Memory B cell (primary cell): Measurements from ENCODE around the gene PORCN.

Experiments used
- ATAC-seq: fragments of 150-1000 bp; cut with Tn5 transposase; 2 replicates; pipeline ENCODE4 v1.10.0; 2021; ENCODE audit warnings: low read depth, mild to moderate bottlenecking, moderate library complexity
- DNase-seq, 2 donors: peaks; one replicate each; pipeline ENCODE4 v3.0.0; 2022; ENCODE audit warnings: low spot score in 2 of 2
- H3K27ac Mint-ChIP-seq: one replicate; pipeline ENCODE4 v1.8.0; 2022; ENCODE audit warnings: mild to moderate bottlenecking, moderate library complexity, mixed read lengths
- H3K27me3 Mint-ChIP-seq: one replicate; pipeline ENCODE4 v1.8.0; 2022; ENCODE audit warnings: mixed read lengths
- H3K36me3 Mint-ChIP-seq: one replicate; pipeline ENCODE4 v1.8.0; 2022; ENCODE audit warnings: mild to moderate bottlenecking, mixed read lengths
- H3K4me1 Mint-ChIP-seq: one replicate; pipeline ENCODE4 v1.8.0; 2022; ENCODE audit warnings: mixed read lengths
- H3K4me3 Mint-ChIP-seq: one replicate; pipeline ENCODE4 v1.8.0; 2022; ENCODE audit warnings: mild to moderate bottlenecking, moderate library complexity, mixed read lengths
- H3K9me3 Mint-ChIP-seq: one replicate; pipeline ENCODE4 v1.8.0; 2022; ENCODE audit warnings: mixed read lengths

PORCN gene

GRCh38 chrX:48472225-48472624, 36.6 kb upstream of the PORCN start:
- H3K9me3 Mint-ChIP-seq: no peaks in the 10 kb centered on the region
- no peaks in the 10 kb centered on the region for H3K36me3 Mint-ChIP-seq
- no peak for DNase-seq
- peaks cover 22% of the 10 kb centered on the region for H3K4me1 Mint-ChIP-seq
- H3K27ac Mint-ChIP-seq: no peak overlapping the region
- H3K27me3 Mint-ChIP-seq: no peaks in the 10 kb centered on the region
- no peak for ATAC-seq
- H3K4me3 Mint-ChIP-seq: no peak overlapping the region

- no peak overlapping the region for H3K27ac Mint-ChIP-seq
- H3K4me1 Mint-ChIP-seq: peaks cover 22% of the 10 kb centered on the region
- no peaks in the 10 kb centered on the region for H3K36me3 Mint-ChIP-seq
- no peak for DNase-seq
- H3K4me3 Mint-ChIP-seq: no peak overlapping the region
- H3K9me3 Mint-ChIP-seq: no peaks in the 10 kb centered on the region
- ATAC-seq: no peak
- H3K27me3 Mint-ChIP-seq: no peaks in the 10 kb centered on the region
Measured at GRCh38 chrX:48472851-48473703, 35.7 kb upstream of the PORCN start.

GRCh38 chrX:48473704-48473990, 35.1 kb upstream of the PORCN start:
- peaks cover 26% of the 10 kb centered on the region for H3K4me1 Mint-ChIP-seq
- H3K9me3 Mint-ChIP-seq: no peaks in the 10 kb centered on the region
- H3K4me3 Mint-ChIP-seq: no peak overlapping the region
- ATAC-seq (no peak), DNase-seq (no peak)
- peaks cover 3% of the 10 kb centered on the region for H3K36me3 Mint-ChIP-seq
- no peak overlapping the region for H3K27ac Mint-ChIP-seq
- no peaks in the 10 kb centered on the region for H3K27me3 Mint-ChIP-seq

- DNase-seq: no peak
- H3K27me3 Mint-ChIP-seq: no peaks in the 10 kb centered on the region
- H3K4me1 Mint-ChIP-seq: peaks cover 26% of the 10 kb centered on the region
- H3K9me3 Mint-ChIP-seq: no peaks in the 10 kb centered on the region
- H3K27ac Mint-ChIP-seq: no peak overlapping the region
- no peak overlapping the region for H3K4me3 Mint-ChIP-seq
- H3K36me3 Mint-ChIP-seq: peaks cover 4% of the 10 kb centered on the region
- ATAC-seq: no peak
Measured at GRCh38 chrX:48474127-48474526, 34.7 kb upstream of the PORCN start.

- H3K27ac Mint-ChIP-seq: no peak overlapping the region
- H3K9me3 Mint-ChIP-seq: no peaks in the 10 kb centered on the region
- H3K27me3 Mint-ChIP-seq: no peaks in the 10 kb centered on the region
- no peak for DNase-seq
- H3K4me1 Mint-ChIP-seq: peaks cover 23% of the 10 kb centered on the region
- no peak overlapping the region for H3K4me3 Mint-ChIP-seq
- peaks cover 6% of the 10 kb centered on the region for H3K36me3 Mint-ChIP-seq
- no peak for ATAC-seq
Measured at GRCh38 chrX:48474581-48474980, 34.2 kb upstream of the PORCN start.

DNA sequence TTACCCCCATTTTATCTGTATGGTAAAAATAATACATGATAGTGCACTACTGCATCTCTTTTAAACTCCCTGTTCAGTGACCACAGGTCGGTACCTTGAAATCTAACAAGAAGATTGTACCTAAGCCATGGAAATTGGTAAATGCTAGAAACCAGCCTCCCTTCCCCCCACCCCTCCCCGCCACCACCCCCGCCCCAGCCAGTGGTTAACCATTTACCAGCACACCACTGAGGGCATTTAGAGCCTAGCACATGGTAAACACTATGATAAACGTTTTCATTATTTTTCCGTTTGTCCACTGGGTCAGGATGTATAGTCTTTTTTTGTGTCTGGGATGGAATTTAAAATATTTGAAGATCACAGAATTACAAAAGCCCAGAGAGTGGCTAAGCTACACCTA, 33.5 kb upstream of the PORCN start:
- ATAC-seq: no peak
- Mint-ChIP-seq H3K36me3 (peaks cover 8% of the 10 kb centered on the region), H3K4me3 (peak overlapping the region; percentile 83), H3K27ac (peak overlapping the region; percentile 89), H3K9me3 (no peaks in the 10 kb centered on the region), H3K4me1 (peaks cover 22% of the 10 kb centered on the region), H3K27me3 (no peaks in the 10 kb centered on the region)
- no peak for DNase-seq

DNA sequence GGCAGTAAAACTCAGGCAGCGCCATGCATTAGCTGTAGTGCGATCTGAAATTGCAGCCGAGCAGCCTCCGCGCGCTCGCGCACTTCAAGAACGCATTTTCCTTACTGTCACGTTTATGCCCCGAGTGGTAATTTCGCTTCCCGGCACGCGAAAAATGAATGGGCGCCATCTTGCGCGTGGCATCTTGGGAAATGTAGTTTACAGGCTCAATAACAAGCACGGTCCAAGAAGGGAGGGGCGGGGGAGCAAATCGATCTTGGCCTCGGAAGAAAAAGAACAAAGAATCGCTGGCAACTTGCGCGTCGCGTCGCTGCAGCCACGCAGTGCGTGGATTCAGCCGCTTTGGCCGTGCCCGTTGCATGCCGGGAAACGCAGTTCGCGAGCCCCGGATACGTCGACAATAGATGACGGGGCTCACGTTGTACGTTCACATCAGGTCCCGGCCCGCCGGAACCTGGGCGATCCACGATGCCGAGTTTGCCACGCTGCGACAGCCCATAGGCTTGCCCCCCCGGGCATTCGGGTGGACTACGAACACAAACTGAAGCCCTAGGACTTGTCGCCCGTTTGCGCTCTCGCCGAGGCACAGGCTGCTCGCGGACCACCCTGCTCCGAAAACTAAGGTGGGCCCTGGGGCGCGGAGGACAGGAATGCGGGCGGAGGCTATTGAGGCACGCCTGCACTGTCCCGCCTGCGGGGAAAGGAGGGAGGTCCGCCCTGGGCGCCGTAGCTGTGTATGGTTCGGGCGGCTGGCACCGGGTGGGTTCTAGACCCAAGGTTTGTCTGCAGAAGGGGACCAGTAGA, 32.8 kb upstream of the PORCN start, which contains the start of gene FTSJ1:
Gene FTSJ1, plus strand, starts transcription at position 426 of the 804 bp plus-strand sequence. CDS start 1,849 bp downstream, outside the sequence.
- H3K27ac Mint-ChIP-seq: peak within 1 kb of the TSS; percentile 89
- H3K4me1 Mint-ChIP-seq: peaks cover 27% of the 10 kb centered on the region
- H3K4me3 Mint-ChIP-seq: peak within 1 kb of the TSS; percentile 83
- H3K27me3 Mint-ChIP-seq: no peaks in the 10 kb centered on the region
- peaks cover 13% of the 10 kb centered on the region for H3K36me3 Mint-ChIP-seq
- H3K9me3 Mint-ChIP-seq: no peaks in the 10 kb centered on the region
- DNase-seq (peak; percentile 68 to 77), ATAC-seq (peak; percentile 89)

GRCh38 chrX:48476919-48477318, 31.9 kb upstream of the PORCN start:
- DNase-seq (no peak), ATAC-seq (no peak)
- H3K27ac Mint-ChIP-seq: peak overlapping the region; percentile 89
- peaks cover 27% of the 10 kb centered on the region for H3K4me1 Mint-ChIP-seq
- H3K9me3 Mint-ChIP-seq: no peaks in the 10 kb centered on the region
- peaks cover 13% of the 10 kb centered on the region for H3K36me3 Mint-ChIP-seq
- no peaks in the 10 kb centered on the region for H3K27me3 Mint-ChIP-seq
- H3K4me3 Mint-ChIP-seq: peak overlapping the region; percentile 83

GRCh38 chrX:48477960-48478755, 30.6 kb upstream of the PORCN start:
- Mint-ChIP-seq H3K9me3 (no peaks in the 10 kb centered on the region), H3K4me3 (no peak overlapping the region), H3K4me1 (peaks cover 27% of the 10 kb centered on the region), H3K27ac (no peak overlapping the region), H3K27me3 (no peaks in the 10 kb centered on the region), H3K36me3 (peaks cover 13% of the 10 kb centered on the region)
- DNase-seq (no peak), ATAC-seq (no peak)

GRCh38 chrX:48478806-48479205, 30.0 kb upstream of the PORCN start:
- H3K27me3 Mint-ChIP-seq: no peaks in the 10 kb centered on the region
- no peak overlapping the region for H3K4me3 Mint-ChIP-seq
- no peak overlapping the region for H3K27ac Mint-ChIP-seq
- peaks cover 27% of the 10 kb centered on the region for H3K4me1 Mint-ChIP-seq
- DNase-seq: no peak
- ATAC-seq: no peak
- peaks cover 13% of the 10 kb centered on the region for H3K36me3 Mint-ChIP-seq
- no peaks in the 10 kb centered on the region for H3K9me3 Mint-ChIP-seq

- DNase-seq: no peak
- no peaks in the 10 kb centered on the region for H3K9me3 Mint-ChIP-seq
- H3K27me3 Mint-ChIP-seq: no peaks in the 10 kb centered on the region
- H3K27ac Mint-ChIP-seq: peak overlapping the region; percentile 9
- peaks cover 27% of the 10 kb centered on the region for H3K4me1 Mint-ChIP-seq
- H3K4me3 Mint-ChIP-seq: no peak overlapping the region
- peaks cover 13% of the 10 kb centered on the region for H3K36me3 Mint-ChIP-seq
- ATAC-seq: no peak
Measured at GRCh38 chrX:48480142-48480541, 28.6 kb upstream of the PORCN start.

DNA sequence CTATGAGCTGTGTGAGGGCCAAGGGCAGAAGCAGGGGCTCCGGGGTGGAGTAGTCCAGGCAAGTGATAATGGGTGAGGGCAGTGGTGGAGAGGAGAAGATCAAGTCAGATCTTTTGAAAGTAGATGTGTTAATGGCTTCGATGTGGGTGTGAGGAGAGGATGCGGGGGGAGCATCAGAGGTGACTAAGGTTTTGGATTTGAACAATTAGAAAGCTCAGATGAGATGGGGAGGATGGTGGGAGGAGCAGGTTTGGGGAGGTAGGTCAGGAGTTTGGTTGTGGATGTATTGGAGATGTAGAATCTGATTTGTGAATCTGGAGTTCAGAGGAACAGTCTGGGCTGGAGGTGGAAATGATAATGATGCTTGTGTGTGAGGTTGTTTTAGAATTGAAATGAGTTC, 28.2 kb upstream of the PORCN start:
- peak overlapping the region; percentile 9 for H3K27ac Mint-ChIP-seq
- ATAC-seq: no peak
- no peak overlapping the region for H3K4me3 Mint-ChIP-seq
- DNase-seq: no peak
- H3K4me1 Mint-ChIP-seq: peaks cover 27% of the 10 kb centered on the region
- H3K36me3 Mint-ChIP-seq: peaks cover 13% of the 10 kb centered on the region
- no peaks in the 10 kb centered on the region for H3K27me3 Mint-ChIP-seq
- no peaks in the 10 kb centered on the region for H3K9me3 Mint-ChIP-seq

GRCh38 chrX:48482526-48482925, 26.3 kb upstream of the PORCN start:
- peaks cover 13% of the 10 kb centered on the region for H3K36me3 Mint-ChIP-seq
- no peak for DNase-seq
- no peak overlapping the region for H3K27ac Mint-ChIP-seq
- H3K9me3 Mint-ChIP-seq: no peaks in the 10 kb centered on the region
- ATAC-seq: no peak
- no peaks in the 10 kb centered on the region for H3K27me3 Mint-ChIP-seq
- H3K4me3 Mint-ChIP-seq: no peak overlapping the region
- peaks cover 15% of the 10 kb centered on the region for H3K4me1 Mint-ChIP-seq

GRCh38 chrX:48487362-48487798, 21.4 kb upstream of the PORCN start:
- Mint-ChIP-seq H3K9me3 (no peaks in the 10 kb centered on the region), H3K4me1 (no peaks in the 10 kb centered on the region), H3K36me3 (no peaks in the 10 kb centered on the region), H3K27me3 (peaks cover 2% of the 10 kb centered on the region), H3K4me3 (no peak overlapping the region), H3K27ac (no peak overlapping the region)
- DNase-seq (no peak), ATAC-seq (no peak)
